22Rv1 (cell line): Measurements from ENCODE around the gene ITIH6.
"Not testable (repeated sequence)": the region's sequence is repeated elsewhere in the genome, so short reads cannot be mapped to it uniquely, and the experiment has no call there.

ENCODE experiments used
- ZFX ChIP-seq: fragments of 450-650 bp; IDR thresholded peaks from 2 replicates; pipeline ENCODE4 v1.6.1; 2017; ENCODE audit warnings: antibody characterized with exemption, borderline replicate concordance
- TF ChIP-seq, protein P1 (sequence below): fragments of 450-650 bp; IDR thresholded peaks from 2 replicates; pipeline ENCODE4 v1.5.1; 2017; ENCODE audit warnings: mild to moderate bottlenecking

DNA sequence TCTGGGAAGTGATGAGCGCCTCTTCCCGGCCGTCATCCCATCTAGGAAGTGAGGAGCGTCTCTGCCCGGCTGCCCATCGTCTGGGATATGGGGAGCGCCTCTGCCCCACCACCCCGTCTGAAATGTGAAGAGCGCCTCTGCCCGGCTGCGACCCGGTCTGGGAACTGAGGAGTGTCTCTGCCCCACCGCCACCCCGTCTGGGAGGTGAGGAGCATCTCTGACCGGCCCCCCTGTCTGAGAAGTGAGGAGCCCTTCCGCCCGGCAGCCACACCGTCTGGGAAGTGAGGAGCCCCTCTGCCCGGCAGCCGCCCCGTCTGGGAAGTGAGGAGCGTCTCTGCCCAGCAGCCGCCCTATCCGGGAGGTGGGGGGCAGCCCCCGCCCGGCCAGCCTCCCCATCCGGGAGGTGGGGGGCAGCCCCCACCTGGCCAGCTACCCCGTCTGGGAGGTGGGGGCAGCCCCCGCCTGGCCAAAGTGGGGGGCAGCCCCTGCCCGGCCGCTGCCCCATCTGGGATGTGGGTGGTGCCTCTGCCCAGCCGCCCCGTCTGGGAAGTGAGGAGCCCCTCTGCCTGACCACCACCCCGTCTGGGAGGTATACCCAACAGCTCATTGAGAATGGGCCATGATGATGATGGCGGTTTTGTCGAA, 61.6 kb downstream of the ITIH6 start:
- TF ChIP-seq, protein P1, sequence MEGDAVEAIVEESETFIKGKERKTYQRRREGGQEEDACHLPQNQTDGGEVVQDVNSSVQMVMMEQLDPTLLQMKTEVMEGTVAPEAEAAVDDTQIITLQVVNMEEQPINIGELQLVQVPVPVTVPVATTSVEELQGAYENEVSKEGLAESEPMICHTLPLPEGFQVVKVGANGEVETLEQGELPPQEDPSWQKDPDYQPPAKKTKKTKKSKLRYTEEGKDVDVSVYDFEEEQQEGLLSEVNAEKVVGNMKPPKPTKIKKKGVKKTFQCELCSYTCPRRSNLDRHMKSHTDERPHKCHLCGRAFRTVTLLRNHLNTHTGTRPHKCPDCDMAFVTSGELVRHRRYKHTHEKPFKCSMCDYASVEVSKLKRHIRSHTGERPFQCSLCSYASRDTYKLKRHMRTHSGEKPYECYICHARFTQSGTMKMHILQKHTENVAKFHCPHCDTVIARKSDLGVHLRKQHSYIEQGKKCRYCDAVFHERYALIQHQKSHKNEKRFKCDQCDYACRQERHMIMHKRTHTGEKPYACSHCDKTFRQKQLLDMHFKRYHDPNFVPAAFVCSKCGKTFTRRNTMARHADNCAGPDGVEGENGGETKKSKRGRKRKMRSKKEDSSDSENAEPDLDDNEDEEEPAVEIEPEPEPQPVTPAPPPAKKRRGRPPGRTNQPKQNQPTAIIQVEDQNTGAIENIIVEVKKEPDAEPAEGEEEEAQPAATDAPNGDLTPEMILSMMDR = not testable (repeated sequence)
- TF ChIP-seq ZFX = not testable (repeated sequence)
